Upper lobe of left lung (tissue), 6 donors: Measurements from ENCODE around the gene PLEKHG3. TPM values are rescaled to one million over a fixed set of nuclear protein-coding genes. Genes with fewer than 3 reads are reported as not detected.

Experiments
- ATAC-seq, 2 donors: fragments of 200-7000 bp; cut with Tn5 transposase; one replicate each; pipeline ENCODE4 v1.9.1; 2022; ENCODE audit warnings: mild to moderate bottlenecking in 2 of 2, moderate library complexity in 2 of 2; ENCODE audit not compliant: low FRiP score in 2 of 2
- DNase-seq, 2 donors: peaks; one replicate each; pipeline ENCODE4 v3.0.0-alpha.2; 2019 to 2020
- H3K27ac ChIP-seq, 4 donors: fragments of 200-600 bp; sonication (generic); one replicate each; pipeline ENCODE4 v1.5.1; 2016 to 2019
- H3K27me3 ChIP-seq, 4 donors: fragments of 200-600 bp; sonication (generic); one replicate each; pipeline ENCODE4 v1.5.1; 2017 to 2019
- H3K36me3 ChIP-seq, 4 donors: fragments of 200-600 bp; sonication (generic); one replicate each; pipeline ENCODE4 v1.5.1; 2016 to 2019
- H3K4me1 ChIP-seq, 4 donors: fragments of 200-600 bp; sonication (generic); one replicate each; pipeline ENCODE4 v1.5.1; 2018 to 2019
- H3K4me3 ChIP-seq, 4 donors: fragments of 200-600 bp; sonication (generic); one replicate each; pipeline ENCODE4 v1.5.1; 2017 to 2019; ENCODE audit warnings: mild to moderate bottlenecking in 2 of 4, moderate library complexity in 1 of 4
- H3K9me3 ChIP-seq, 4 donors: fragments of 200-600 bp; sonication (generic); one replicate each; pipeline ENCODE4 v1.5.1; 2018 to 2019
- EP300 ChIP-seq, 4 donors: sonication (generic); formaldehyde crosslinking; IDR thresholded peaks; one replicate each; pipeline ENCODE4 v1.5.1; 2017; ENCODE audit warnings: antibody characterized with exemption in 4 of 4, control low read depth in 2 of 4
- POLR2A ChIP-seq, 4 donors: fragments of 450-650 bp; IDR thresholded peaks; one replicate each; pipeline ENCODE4 v1.5.1; 2016 to 2017; ENCODE audit warnings: antibody characterized with exemption in 4 of 4, mild to moderate bottlenecking in 2 of 4
- POLR2AphosphoS5 ChIP-seq, 2 donors: sonication (generic); formaldehyde crosslinking; IDR thresholded peaks; one replicate each; pipeline ENCODE4 v1.5.1; 2017; ENCODE audit warnings: antibody characterized with exemption in 2 of 2
- WGBS, 2 donors: methylation state at CpG; one replicate each; pipeline ENCODE4 v1.1.5; 2017 to 2018; 5-methylcytosine and 5-hydroxymethylcytosine counted together
- total RNA-seq, 6 donors: library from RNA; depleted of rRNA in 4 of 6; stranded (reverse); fragments of >200 nt in 4 of 6; gene quantifications; one replicate each; pipeline versions ENCODE4 v1.1.0 to v1.2.1, GENCODE V29; 2016 to 2021
- TF ChIP-seq, protein P1 (sequence below), 6 experiments: fragments of 450-650 bp in 4 of 6; fragments of 200-600 bp in 2 of 6; sonication (generic) in 2 of 6; IDR thresholded peaks; one replicate each; pipeline ENCODE4 v1.5.1; 2016 to 2019; ENCODE audit warnings: antibody characterized with exemption in 6 of 6
- donor health status: DM: no; HTN: no; CAD: no; lungs with moderate emphysema.
- donor health status: DM: no; HTN: yes; CAD: no; lungs with severe emphysema.

Gene PLEKHG3
- total RNA-seq, 6 donors from 2014 or later = 12.8 to 49.2 (median 34.8) TPM

DNA sequence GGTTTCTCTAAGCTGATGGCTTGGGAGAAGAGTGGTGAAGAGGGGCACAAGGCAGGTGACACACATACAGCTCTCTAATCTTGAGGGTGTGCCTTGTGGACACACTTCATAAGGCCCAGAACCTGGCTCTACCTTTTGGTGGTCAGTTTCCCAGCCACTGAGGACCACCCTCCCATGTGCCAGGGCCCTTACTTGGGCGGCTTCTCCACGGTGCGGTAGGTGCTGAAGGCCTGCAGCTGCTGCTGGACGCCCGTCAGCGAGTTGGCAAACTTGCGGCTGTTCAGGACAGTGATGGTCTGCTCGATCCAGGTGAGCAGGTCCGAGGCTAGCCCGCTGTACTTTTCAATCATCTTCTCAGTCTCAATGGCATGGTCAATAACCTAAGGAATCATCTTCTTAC, 95.3 kb downstream of the PLEKHG3 start:
- DNase-seq (no peak), ATAC-seq (no peak)
- Histone ChIP-seq H3K27me3 (no peaks in the 10 kb centered on the region), H3K9me3 (no peaks in the 10 kb centered on the region), H3K36me3 (no peaks in the 10 kb centered on the region), H3K4me1 (no peaks in the 10 kb centered on the region), H3K27ac (no peak overlapping the region), H3K4me3 (no peak overlapping the region)
- TF ChIP-seq EP300 (IDR thresholded peaks at IDR 0.05) = no peak
- no peak for TF ChIP-seq POLR2AphosphoS5 (IDR thresholded peaks at IDR 0.05)
- TF ChIP-seq, protein P1, sequence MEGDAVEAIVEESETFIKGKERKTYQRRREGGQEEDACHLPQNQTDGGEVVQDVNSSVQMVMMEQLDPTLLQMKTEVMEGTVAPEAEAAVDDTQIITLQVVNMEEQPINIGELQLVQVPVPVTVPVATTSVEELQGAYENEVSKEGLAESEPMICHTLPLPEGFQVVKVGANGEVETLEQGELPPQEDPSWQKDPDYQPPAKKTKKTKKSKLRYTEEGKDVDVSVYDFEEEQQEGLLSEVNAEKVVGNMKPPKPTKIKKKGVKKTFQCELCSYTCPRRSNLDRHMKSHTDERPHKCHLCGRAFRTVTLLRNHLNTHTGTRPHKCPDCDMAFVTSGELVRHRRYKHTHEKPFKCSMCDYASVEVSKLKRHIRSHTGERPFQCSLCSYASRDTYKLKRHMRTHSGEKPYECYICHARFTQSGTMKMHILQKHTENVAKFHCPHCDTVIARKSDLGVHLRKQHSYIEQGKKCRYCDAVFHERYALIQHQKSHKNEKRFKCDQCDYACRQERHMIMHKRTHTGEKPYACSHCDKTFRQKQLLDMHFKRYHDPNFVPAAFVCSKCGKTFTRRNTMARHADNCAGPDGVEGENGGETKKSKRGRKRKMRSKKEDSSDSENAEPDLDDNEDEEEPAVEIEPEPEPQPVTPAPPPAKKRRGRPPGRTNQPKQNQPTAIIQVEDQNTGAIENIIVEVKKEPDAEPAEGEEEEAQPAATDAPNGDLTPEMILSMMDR (IDR thresholded peaks at IDR 0.05) = no peak
- TF ChIP-seq POLR2A (IDR thresholded peaks at IDR 0.05) = no peak
- WGBS, 2 donors = 95 to 98% methylated on average over 7 to 10 of the region's 10 CpGs

Other genes with a start within 250 kb of the PLEKHG3 start
- gene AKAP5, start 238.9 kb upstream of the PLEKHG3 start, total RNA-seq = 1 to 10 TPM; 1.0 to 5.4 (median 2.5) TPM
- gene ZBTB25, start 200.6 kb upstream of the PLEKHG3 start, total RNA-seq = 10 to 100 TPM in 3 of 6 donors, 1 to 10 TPM in 3; 5.9 to 31.4 (median 10.3) TPM
- gene ZBTB1, start 199.7 kb upstream of the PLEKHG3 start, total RNA-seq = 10 to 100 TPM; 34.3 to 74.0 (median 43.2) TPM
- 10 to 100 TPM in 4 of 6 donors, 1 to 10 TPM in 2; 4.8 to 25.7 (median 12.1) TPM for gene HSPA2, start 163.7 kb upstream of the PLEKHG3 start, total RNA-seq
- gene PPP1R36, start 154.5 kb upstream of the PLEKHG3 start, total RNA-seq = 1 to 10 TPM in 3 of 6 donors, under 1 TPM in 2, not detected in 1; 0.54 to 2.9 (median 1.4) TPM
- 1 to 10 TPM; 2.1 to 3.3 (median 2.7) TPM for gene SPTB, start 175.5 kb downstream of the PLEKHG3 start, total RNA-seq
- 10 to 100 TPM; 18.3 to 99.6 (median 49.2) TPM for gene CHURC1, start 210.0 kb downstream of the PLEKHG3 start, total RNA-seq
- 1 to 10 TPM in 5 of 6 donors, under 1 TPM in 1; 0.91 to 9.5 (median 2.2) TPM for gene GPX2, start 238.3 kb downstream of the PLEKHG3 start, total RNA-seq